NT2/D1 (cell line): ENCODE results near the gene PARP16.

Source experiments
- DNase-seq: peaks from one replicate; pipeline ENCODE4 v3.0.0-alpha.2; 2011; ENCODE audit warnings: low read depth, low spot score
- H3K27me3 ChIP-seq: 2 replicates; pipeline ENCODE4 v1.6.0; 2011; ENCODE audit warnings: mild to moderate bottlenecking; ENCODE audit not compliant: insufficient read length, insufficient read depth
- H3K36me3 ChIP-seq: 2 replicates; pipeline ENCODE4 v1.6.1; 2011; ENCODE audit warnings: mild to moderate bottlenecking, low read length, mixed read lengths; ENCODE audit not compliant: insufficient read depth, insufficient read length
- H3K4me1 ChIP-seq: 2 replicates; pipeline ENCODE4 v1.5.1; 2011; ENCODE audit not compliant: insufficient read depth, insufficient read length
- H3K4me3 ChIP-seq: 2 replicates; pipeline ENCODE4 v1.5.1; 2011; ENCODE audit warnings: low read depth; ENCODE audit not compliant: insufficient read length
- H3K9ac ChIP-seq: 2 replicates; pipeline ENCODE4 v1.6.0; 2011; ENCODE audit warnings: low read depth; ENCODE audit not compliant: insufficient read length
- H3K9me3 ChIP-seq: 2 replicates; pipeline ENCODE4 v1.5.1; 2011; ENCODE audit warnings: mild to moderate bottlenecking, low read length; ENCODE audit not compliant: insufficient read depth
- SUZ12 ChIP-seq: IDR thresholded peaks from 2 replicates; pipeline ENCODE4 v1.6.1; 2011; ENCODE audit not compliant: insufficient read length, insufficient read depth; ENCODE audit errors: extremely low read depth
- YY1 ChIP-seq: IDR thresholded peaks from 2 replicates; pipeline ENCODE4 v1.6.1; 2011; ENCODE audit not compliant: insufficient read length, insufficient read depth
- ZNF274 ChIP-seq: IDR thresholded peaks from 2 replicates; pipeline ENCODE4 v1.6.1; 2011; ENCODE audit warnings: mild to moderate bottlenecking, low read depth, low read length

The PARP16 gene

DNA sequence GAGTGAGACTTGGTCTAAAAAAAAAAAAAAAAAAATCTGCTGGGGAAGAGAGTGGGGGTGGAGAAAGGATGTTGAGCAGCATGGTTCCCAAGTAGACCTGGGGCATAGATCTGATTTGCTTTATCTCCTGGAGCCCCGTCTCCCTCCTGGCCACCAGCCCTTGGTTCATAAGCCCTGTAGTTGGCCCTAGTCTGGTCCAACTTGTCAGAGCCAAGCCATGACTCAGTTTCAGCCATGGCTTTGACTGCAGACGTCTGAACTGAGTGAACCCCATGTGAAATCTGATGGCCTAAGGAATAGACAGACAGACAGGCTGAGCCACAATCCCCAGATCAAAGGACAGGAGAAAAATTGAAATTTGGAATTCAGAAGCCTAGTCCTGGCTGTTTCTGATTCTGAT lies 73.4 kb downstream of the PARP16 start:
- H3K4me1 ChIP-seq, result peaks cover 14% of the 10 kb centered on the region
- H3K9me3 ChIP-seq, result no peaks in the 10 kb centered on the region
- H3K27me3 ChIP-seq, result no peaks in the 10 kb centered on the region
- TF ChIP-seq ZNF274 (no peak), SUZ12 (no peak), YY1 (no peak)
- H3K9ac ChIP-seq, result no peak overlapping the region
- DNase-seq, result no peak
- H3K36me3 ChIP-seq, result no peaks in the 10 kb centered on the region
- no peak overlapping the region for H3K4me3 ChIP-seq

DNA sequence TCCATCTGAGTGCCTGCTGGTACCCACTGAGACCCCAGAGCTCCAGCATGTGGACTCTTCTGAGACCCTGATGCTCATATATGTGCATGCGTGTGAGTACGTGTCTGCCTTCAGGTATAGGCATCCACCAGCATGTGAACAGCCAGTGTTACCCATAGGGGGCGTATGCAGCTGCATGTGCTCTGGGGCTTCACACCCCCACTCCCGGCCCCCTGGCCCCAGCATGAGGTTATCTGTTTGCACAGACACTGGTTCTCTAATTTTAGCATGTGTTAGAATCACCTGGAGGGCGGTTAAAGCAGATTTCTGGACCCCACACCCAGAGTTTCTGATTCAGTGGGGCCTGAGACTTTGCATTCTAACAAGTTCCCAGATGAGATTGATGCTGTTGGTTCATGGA lies 74.6 kb downstream of the PARP16 start:
- Histone ChIP-seq H3K9ac (no peak overlapping the region), H3K4me3 (no peak overlapping the region), H3K9me3 (no peaks in the 10 kb centered on the region), H3K27me3 (no peaks in the 10 kb centered on the region), H3K4me1 (peaks cover 15% of the 10 kb centered on the region), H3K36me3 (no peaks in the 10 kb centered on the region)
- no peak for DNase-seq
- no peak for TF ChIP-seq SUZ12
- no peak for TF ChIP-seq ZNF274
- no peak for TF ChIP-seq YY1

GRCh38 chr15:65211482-65211982 lies 75.2 kb downstream of the PARP16 start:
- no peak overlapping the region for H3K4me3 ChIP-seq
- H3K9ac ChIP-seq, result peak overlapping the region; percentile 18
- H3K36me3 ChIP-seq, result no peaks in the 10 kb centered on the region
- no peaks in the 10 kb centered on the region for H3K9me3 ChIP-seq
- H3K4me1 ChIP-seq, result peaks cover 15% of the 10 kb centered on the region
- no peaks in the 10 kb centered on the region for H3K27me3 ChIP-seq
- DNase-seq, result no peak
- TF ChIP-seq SUZ12 (no peak), ZNF274 (no peak), YY1 (no peak)

DNA sequence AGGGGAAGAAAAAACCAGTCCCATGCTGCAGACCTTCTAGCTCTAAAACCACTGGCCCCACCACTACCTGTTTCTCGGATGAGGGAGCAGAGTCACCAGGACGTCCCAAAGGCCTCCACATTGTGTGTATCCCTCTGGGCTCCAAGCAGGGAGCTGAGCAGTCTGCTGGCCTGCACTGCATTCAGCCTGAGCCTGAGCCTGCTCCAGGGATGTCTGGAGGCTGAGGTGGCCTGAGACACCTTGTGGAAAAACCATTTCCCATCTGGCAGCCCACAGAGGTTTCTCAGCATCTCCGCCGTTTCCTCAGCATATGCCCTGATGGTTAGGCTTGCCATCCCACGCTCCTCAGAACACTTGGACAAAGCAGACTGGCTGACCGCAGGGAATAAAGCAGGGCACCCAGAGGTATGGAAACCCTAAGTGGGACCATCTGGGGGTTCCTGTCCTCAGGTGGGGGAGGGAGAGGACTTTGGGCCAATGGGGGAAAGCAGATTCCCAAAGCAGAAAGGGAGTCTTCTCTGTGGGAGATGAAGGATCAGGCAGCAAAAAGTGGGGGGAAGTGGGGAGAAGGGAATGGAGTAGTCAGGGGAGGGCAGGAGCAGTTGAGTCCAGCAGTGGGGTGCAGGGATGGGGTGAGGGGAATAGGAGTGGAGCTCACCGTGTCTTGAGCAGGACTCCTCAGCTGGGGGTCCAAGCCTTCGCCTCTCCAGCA lies 75.8 kb downstream of the PARP16 start, which contains the start of gene CILP:
Gene CILP (minus strand): TSS at position 704 of the 712 bp plus-strand sequence. CDS start 1,718 bp downstream, outside the sequence.
- Histone ChIP-seq H3K9me3 (no peaks in the 10 kb centered on the region), H3K9ac (peak within 1 kb of the TSS; percentile 27), H3K36me3 (no peaks in the 10 kb centered on the region), H3K4me3 (no peak within 1 kb of the TSS), H3K4me1 (peaks cover 15% of the 10 kb centered on the region), H3K27me3 (no peaks in the 10 kb centered on the region)
- no peak for DNase-seq
- no peak for TF ChIP-seq YY1
- no peak for TF ChIP-seq SUZ12
- TF ChIP-seq ZNF274, result no peak

GRCh38 chr15:65209701-65210643 lies 76.7 kb downstream of the PARP16 start:
- no peaks in the 10 kb centered on the region for H3K9me3 ChIP-seq
- peaks cover 15% of the 10 kb centered on the region for H3K4me1 ChIP-seq
- TF ChIP-seq SUZ12 (no peak), YY1 (no peak), ZNF274 (no peak)
- H3K4me3 ChIP-seq, result no peak overlapping the region
- DNase-seq, result no peak
- H3K36me3 ChIP-seq, result no peaks in the 10 kb centered on the region
- H3K27me3 ChIP-seq, result no peaks in the 10 kb centered on the region
- H3K9ac ChIP-seq, result no peak overlapping the region

DNA sequence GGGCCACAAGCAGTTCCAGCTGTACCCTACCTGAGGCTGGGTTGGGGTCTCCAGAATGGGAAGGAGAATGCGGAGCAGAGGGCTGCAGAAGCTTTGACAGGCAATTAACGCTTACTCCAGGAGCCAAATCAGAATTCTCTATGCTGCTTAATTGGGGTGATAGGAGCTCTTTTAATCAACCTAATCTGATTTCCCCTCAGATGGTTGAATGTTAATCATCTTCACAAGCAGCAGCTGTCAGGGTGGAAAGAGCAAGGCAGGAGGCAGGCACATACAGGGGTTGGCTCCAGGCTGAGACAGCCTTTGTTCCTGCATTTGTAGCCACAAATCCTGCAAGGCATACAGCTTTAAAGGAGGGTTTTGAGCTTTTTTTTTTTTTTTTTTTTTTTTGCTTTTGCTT lies 78.0 kb downstream of the PARP16 start:
- no peaks in the 10 kb centered on the region for H3K36me3 ChIP-seq
- H3K4me3 ChIP-seq, result no peak overlapping the region
- H3K9ac ChIP-seq, result no peak overlapping the region
- H3K27me3 ChIP-seq, result no peaks in the 10 kb centered on the region
- DNase-seq, result no peak
- peaks cover 17% of the 10 kb centered on the region for H3K4me1 ChIP-seq
- TF ChIP-seq SUZ12 (no peak), YY1 (no peak), ZNF274 (no peak)
- no peaks in the 10 kb centered on the region for H3K9me3 ChIP-seq
